HUES6 (cell line): Measurements from ENCODE around the gene ACTN1.
A peak's percentile ranks its signal among the peaks of the same experiment; 100 is the strongest.
"Not testable (repeated sequence)": the region's sequence is repeated elsewhere in the genome, so short reads cannot be mapped to it uniquely, and the experiment has no call there.

Source experiments
- H3K27ac ChIP-seq: 2 replicates; pipeline ENCODE4 v1.7.0; 2013; ENCODE audit warnings: low read depth, mild to moderate bottlenecking, low read length, inconsistent platforms
- H3K27me3 ChIP-seq: 2 replicates; pipeline ENCODE4 v1.6.1; 2013; ENCODE audit warnings: low read length; ENCODE audit not compliant: control insufficient read depth, insufficient read depth
- H3K36me3 ChIP-seq: 2 replicates; pipeline ENCODE4 v1.6.1; 2013; ENCODE audit warnings: low read length; ENCODE audit not compliant: control insufficient read depth, insufficient read depth
- H3K4me1 ChIP-seq: 2 replicates; pipeline ENCODE4 v1.6.1; 2013; ENCODE audit warnings: low read length; ENCODE audit not compliant: control insufficient read depth, insufficient read depth
- H3K4me3 ChIP-seq: 2 replicates; pipeline ENCODE4 v1.5.1; 2013; ENCODE audit warnings: low read depth, low read length
- H3K9ac ChIP-seq: one replicate; pipeline ENCODE4 v1.6.1; 2013; ENCODE audit warnings: mild to moderate bottlenecking, low read length
- H3K9me3 ChIP-seq: 2 replicates; pipeline ENCODE4 v1.6.1; 2013; ENCODE audit warnings: low read depth, low read length; ENCODE audit not compliant: control insufficient read depth, insufficient read depth

The ACTN1 gene

DNA sequence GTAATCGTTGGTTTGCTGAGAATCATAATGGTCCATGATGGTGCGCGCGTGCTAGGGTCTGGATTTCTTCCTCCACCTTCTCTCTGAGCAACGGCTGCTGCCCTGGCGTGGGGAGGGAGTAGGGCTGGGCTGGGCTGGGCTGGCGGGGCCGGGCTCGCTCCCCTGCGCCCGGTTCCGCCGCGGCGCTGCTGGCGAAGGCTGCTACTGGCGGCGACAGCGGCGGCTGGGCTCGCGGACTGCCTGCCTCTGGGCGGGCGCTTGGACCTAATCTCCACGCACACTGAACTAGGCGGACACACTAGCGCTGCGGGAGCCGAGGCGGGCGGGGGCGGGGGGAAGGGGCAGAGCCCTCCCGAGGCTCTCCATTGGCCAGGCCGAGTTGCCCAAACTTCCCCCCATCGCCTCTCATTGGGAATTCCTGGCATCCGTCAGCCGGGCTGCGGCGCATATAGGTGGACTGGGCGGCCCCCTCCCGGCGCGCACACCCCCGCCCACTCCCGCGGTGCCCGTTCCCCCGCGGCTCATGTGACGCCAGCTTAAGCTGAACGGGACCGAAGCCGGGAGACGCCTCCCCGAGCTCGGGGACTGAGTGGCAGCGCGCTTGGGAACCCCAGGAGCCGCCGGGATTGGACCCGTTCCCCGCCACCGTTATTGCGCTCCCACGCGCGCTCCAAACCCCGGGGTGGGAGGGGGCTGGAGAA, at the start of gene ACTN1:
Gene ACTN1 (minus strand): TSS at position 282 of the 701 bp plus-strand sequence. CDS start 246 bp downstream, at position 36.
- Histone ChIP-seq H3K27me3 (no peaks in the 10 kb centered on the region; the same call in 1 of the 2 replicates), H3K4me3 (peak within 1 kb of the TSS; percentile 86), H3K36me3 (peaks cover 25% of the 10 kb centered on the region), H3K4me1 (peaks cover 34% of the 10 kb centered on the region), H3K9ac (peak within 1 kb of the TSS; percentile 99), H3K9me3 (no peaks in the 10 kb centered on the region), H3K27ac (peak within 1 kb of the TSS; percentile 98)

- Histone ChIP-seq H3K9ac (no peak overlapping the region), H3K36me3 (no peaks in the 10 kb centered on the region), H3K27me3 (no peaks in the 10 kb centered on the region), H3K4me3 (no peak overlapping the region), H3K9me3 (no peaks in the 10 kb centered on the region), H3K4me1 (no peaks in the 10 kb centered on the region), H3K27ac (no peak overlapping the region)
Observed at GRCh38 chr14:69027242-69027913, 48.3 kb upstream of the ACTN1 start.

GRCh38 chr14:69023035-69023434, 43.9 kb upstream of the ACTN1 start:
- H3K36me3 ChIP-seq, result no peaks in the 10 kb centered on the region
- no peak overlapping the region for H3K27ac ChIP-seq

GRCh38 chr14:69022093-69022492, 43.0 kb upstream of the ACTN1 start:
- not testable (repeated sequence) for H3K36me3 ChIP-seq, H3K4me3 ChIP-seq, H3K4me1 ChIP-seq, H3K9ac ChIP-seq, H3K27me3 ChIP-seq, H3K9me3 ChIP-seq, H3K27ac ChIP-seq

More at GRCh38 chr14:69023035-69023434, 43.9 kb upstream of the ACTN1 start:
- no peak overlapping the region for H3K4me3 ChIP-seq
- no peak overlapping the region for H3K9ac ChIP-seq
- no peaks in the 10 kb centered on the region for H3K27me3 ChIP-seq
- H3K9me3 ChIP-seq, result no peaks in the 10 kb centered on the region
- H3K4me1 ChIP-seq, result 0 out of 2 replicates have a peak, but pooled peaks cover 5% of the 10 kb centered on the region

DNA sequence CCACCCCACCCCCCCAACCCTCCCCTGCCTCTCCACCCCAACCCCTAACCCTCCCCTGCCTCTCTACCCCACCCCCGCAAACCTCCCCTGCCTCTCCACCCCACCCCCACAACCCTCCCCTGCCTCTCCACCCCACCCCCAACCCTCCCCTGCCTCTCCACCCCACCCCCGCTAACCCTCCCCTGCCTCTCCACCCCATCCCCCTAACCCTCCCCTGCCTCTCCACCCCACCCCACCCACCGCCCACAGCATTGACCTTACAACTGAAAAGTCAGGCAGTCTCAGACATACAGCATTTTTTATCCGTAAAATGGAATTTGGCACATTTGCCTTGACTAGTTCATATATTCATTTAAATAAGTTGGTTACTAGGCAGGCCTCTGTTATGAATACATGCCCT, 38.6 kb upstream of the ACTN1 start:
- no peak overlapping the region for H3K27ac ChIP-seq
- peaks cover 23% of the 10 kb centered on the region for H3K4me1 ChIP-seq

GRCh38 chr14:69014829-69015259, 35.7 kb upstream of the ACTN1 start:
- Histone ChIP-seq H3K4me1 (peaks cover 23% of the 10 kb centered on the region), H3K4me3 (no peak overlapping the region), H3K27ac (no peak overlapping the region), H3K36me3 (no peaks in the 10 kb centered on the region), H3K27me3 (no peaks in the 10 kb centered on the region), H3K9ac (no peak overlapping the region), H3K9me3 (no peaks in the 10 kb centered on the region)

More for the DNA sequence above, 38.6 kb upstream of the ACTN1 start:
- no peak overlapping the region for H3K9ac ChIP-seq
- no peaks in the 10 kb centered on the region for H3K27me3 ChIP-seq
- H3K36me3 ChIP-seq, result no peaks in the 10 kb centered on the region
- no peak overlapping the region for H3K4me3 ChIP-seq
- no peaks in the 10 kb centered on the region for H3K9me3 ChIP-seq

GRCh38 chr14:69013943-69014782, 35.1 kb upstream of the ACTN1 start:
- Histone ChIP-seq H3K4me3 (no peak overlapping the region), H3K36me3 (no peaks in the 10 kb centered on the region), H3K9ac (no peak overlapping the region), H3K27ac (no peak overlapping the region), H3K27me3 (no peaks in the 10 kb centered on the region), H3K4me1 (peaks cover 23% of the 10 kb centered on the region), H3K9me3 (no peaks in the 10 kb centered on the region)

DNA sequence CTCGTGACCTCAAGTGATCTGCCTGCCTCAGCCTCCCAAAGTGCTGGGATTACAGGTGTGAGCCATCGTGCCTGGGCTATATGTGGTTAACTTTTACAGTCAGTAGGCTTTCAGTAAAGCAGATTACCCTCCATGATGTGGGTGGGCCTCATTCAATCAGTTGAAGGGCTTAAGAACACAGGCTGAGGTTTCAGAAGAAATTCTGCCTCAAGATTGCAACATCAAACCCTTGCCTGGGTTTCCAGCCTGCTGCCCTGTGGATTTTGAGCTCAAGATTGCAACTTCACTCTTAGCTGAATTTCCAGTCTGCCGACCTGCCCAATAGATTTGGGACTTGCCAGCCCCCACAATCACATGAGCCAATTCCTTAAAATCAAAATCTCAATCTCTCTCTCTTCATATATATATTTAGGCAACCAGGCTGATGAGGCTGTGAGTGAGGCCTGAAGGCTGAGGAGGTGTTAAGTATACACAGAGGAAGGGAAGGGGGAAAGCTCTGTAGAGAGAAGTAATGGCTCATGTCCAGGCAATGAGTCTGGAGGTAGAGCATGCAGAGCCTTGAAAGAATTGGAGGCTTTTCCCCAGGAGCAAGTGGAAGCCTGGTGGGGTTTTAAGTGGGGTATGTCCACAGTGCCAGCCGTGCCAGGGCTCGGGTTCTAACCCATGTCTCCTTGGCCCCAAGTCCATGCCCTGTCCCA, 33.3 kb upstream of the ACTN1 start:
- H3K9me3 ChIP-seq, result no peaks in the 10 kb centered on the region
- no peaks in the 10 kb centered on the region for H3K36me3 ChIP-seq
- H3K4me3 ChIP-seq, result no peak overlapping the region
- no peak overlapping the region for H3K27ac ChIP-seq
- peaks cover 15% of the 10 kb centered on the region for H3K4me1 ChIP-seq
- H3K9ac ChIP-seq, result no peak overlapping the region
- H3K27me3 ChIP-seq, result no peaks in the 10 kb centered on the region

DNA sequence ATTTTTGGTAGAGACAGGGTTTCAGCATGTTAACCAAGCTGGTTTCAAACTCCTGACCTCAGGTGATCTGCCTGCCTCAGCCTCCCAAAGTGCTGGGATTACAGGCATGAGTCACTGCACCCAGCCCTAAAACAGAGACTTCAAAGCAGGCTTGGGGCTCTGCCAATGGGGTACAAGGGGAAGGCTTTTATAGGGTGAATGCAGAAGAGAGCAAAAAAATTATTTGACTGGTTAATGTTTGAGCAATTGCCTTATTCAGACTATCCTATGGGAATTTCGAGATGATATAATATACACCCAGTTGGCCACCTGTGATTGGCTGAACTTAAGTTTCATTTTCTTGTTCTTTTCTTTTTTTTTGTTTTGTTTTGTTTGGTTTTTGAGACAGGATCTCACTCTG, 31.5 kb upstream of the ACTN1 start:
- H3K36me3 ChIP-seq, result no peaks in the 10 kb centered on the region
- H3K9ac ChIP-seq, result no peak overlapping the region
- H3K4me3 ChIP-seq, result no peak overlapping the region
- H3K9me3 ChIP-seq, result no peaks in the 10 kb centered on the region
- no peak overlapping the region for H3K27ac ChIP-seq
- peaks cover 20% of the 10 kb centered on the region for H3K4me1 ChIP-seq
- H3K27me3 ChIP-seq, result no peaks in the 10 kb centered on the region

DNA sequence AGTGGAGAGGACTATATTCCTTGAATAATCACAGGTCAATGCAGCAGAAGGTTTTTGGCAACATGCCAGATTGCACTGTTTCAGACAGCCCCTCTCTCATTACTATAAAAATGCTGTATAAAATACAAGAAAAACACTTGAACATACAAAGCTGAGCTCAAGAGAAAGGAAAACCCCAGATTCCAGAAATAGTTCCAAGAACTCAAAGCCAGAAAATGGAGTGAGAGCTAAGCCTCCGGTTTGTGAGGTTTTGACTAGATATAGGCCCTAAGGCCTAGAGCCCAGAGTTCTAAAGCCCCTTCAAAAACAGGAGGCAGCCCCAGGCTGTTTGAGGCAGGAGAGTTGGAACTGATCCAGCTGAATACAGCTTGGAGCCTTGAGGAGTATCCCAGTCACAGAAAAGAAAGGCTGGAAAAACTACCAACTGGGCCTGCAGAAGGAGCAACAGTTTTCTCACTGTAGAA, 29.4 kb upstream of the ACTN1 start:
- Histone ChIP-seq H3K4me3 (no peak overlapping the region), H3K4me1 (peaks cover 19% of the 10 kb centered on the region), H3K36me3 (no peaks in the 10 kb centered on the region), H3K27ac (no peak overlapping the region), H3K9me3 (no peaks in the 10 kb centered on the region), H3K9ac (no peak overlapping the region), H3K27me3 (no peaks in the 10 kb centered on the region)
